Measurements from ENCODE around the gene PATE3.

DNA sequence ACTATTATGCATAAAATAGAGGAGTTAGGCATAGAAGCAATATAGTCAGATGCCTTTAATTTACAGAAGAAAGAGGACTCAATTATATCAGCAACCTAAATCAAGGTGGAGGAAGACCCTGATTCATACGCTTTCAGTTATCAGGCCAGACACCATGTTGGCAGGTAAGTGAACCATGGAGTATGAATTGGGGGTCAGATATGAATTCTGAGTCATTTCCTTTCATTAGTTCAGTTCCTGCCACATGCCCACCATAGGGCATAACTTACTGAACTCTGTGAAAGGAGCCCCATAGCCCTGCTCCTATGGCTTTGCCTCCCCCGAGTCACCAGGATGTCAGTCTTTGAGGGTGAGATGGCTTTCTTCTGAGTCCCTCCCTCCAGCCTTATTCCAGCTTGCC, 24.4 kb upstream of the PATE3 start:
- TF ChIP-seq SUZ12 (IDR thresholded peaks at IDR 0.05; ENCODE audit: extremely low read depth, insufficient read depth, insufficient read length) = no peak
- no peak for TF ChIP-seq YY1 (IDR thresholded peaks at IDR 0.05; ENCODE audit: insufficient read depth, insufficient read length)
